H9 (cell line): ENCODE measurements around the gene FAAH. TPM values are rescaled to one million over a fixed set of nuclear protein-coding genes. Genes with fewer than 3 reads are reported as not detected.

ENCODE experiments used
- DNase-seq: peaks from one replicate; pipeline ENCODE4 v3.0.0-alpha.2; 2017
- H2AFZ ChIP-seq: one replicate; pipeline ENCODE4 v1.6.1; 2013; ENCODE audit warnings: mild to moderate bottlenecking, low read length, control low read depth, moderate library complexity
- H2AK5ac ChIP-seq: 2 replicates; pipeline ENCODE4 v1.6.1; 2013; ENCODE audit warnings: low read length, control low read depth, mixed read lengths; ENCODE audit not compliant: insufficient read length
- H2BK120ac ChIP-seq: one replicate; pipeline ENCODE4 v1.6.1; 2013; ENCODE audit warnings: low read depth, mild to moderate bottlenecking, low read length, control low read depth, inconsistent platforms; ENCODE audit not compliant: poor library complexity, severe bottlenecking
- H2BK12ac ChIP-seq: 2 replicates; pipeline ENCODE4 v1.6.1; 2013; ENCODE audit warnings: low read length, control low read depth, mixed read lengths, low read depth; ENCODE audit not compliant: insufficient read length
- H2BK15ac ChIP-seq: 2 replicates; pipeline ENCODE4 v1.6.1; 2013; ENCODE audit warnings: low read depth, low read length, control low read depth
- H2BK20ac ChIP-seq: one replicate; pipeline ENCODE4 v1.6.1; 2013; ENCODE audit warnings: low read depth, mild to moderate bottlenecking, low read length, control low read depth, inconsistent platforms; ENCODE audit not compliant: poor library complexity, severe bottlenecking
- H2BK5ac ChIP-seq: 2 replicates; pipeline ENCODE4 v1.6.1; 2013; ENCODE audit warnings: low read length, control low read depth, mixed read lengths; ENCODE audit not compliant: insufficient read length
- H3K14ac ChIP-seq: 2 replicates; pipeline ENCODE4 v1.6.1; 2013; ENCODE audit warnings: low read length, control low read depth; ENCODE audit not compliant: insufficient read depth
- H3K18ac ChIP-seq: 2 replicates; pipeline ENCODE4 v1.6.1; 2013; ENCODE audit warnings: low read depth, mild to moderate bottlenecking, mixed read lengths, low read length, control low read depth; ENCODE audit not compliant: insufficient read length
- H3K23ac ChIP-seq: 2 replicates; pipeline ENCODE4 v1.6.1; 2013; ENCODE audit warnings: low read length, control low read depth, mixed read lengths, low read depth; ENCODE audit not compliant: insufficient read length
- H3K23me2 ChIP-seq: 2 replicates; pipeline ENCODE4 v1.6.1; 2013; ENCODE audit warnings: low read depth, mild to moderate bottlenecking, mixed read lengths, low read length, control low read depth; ENCODE audit not compliant: insufficient read length, poor library complexity, severe bottlenecking
- H3K27ac ChIP-seq: 2 replicates; pipeline ENCODE4 v1.5.1; 2013; ENCODE audit warnings: low read length, control low read depth, mixed read lengths, low read depth; ENCODE audit not compliant: insufficient read length
- H3K27me3 ChIP-seq: 2 replicates; pipeline ENCODE4 v1.6.1; 2013; ENCODE audit warnings: low read length, control low read depth, inconsistent platforms; ENCODE audit not compliant: insufficient read depth
- H3K4ac ChIP-seq: 2 replicates; pipeline ENCODE4 v1.6.1; 2013; ENCODE audit warnings: low read depth, mild to moderate bottlenecking, control low read depth, inconsistent platforms, low read length, moderate library complexity
- H3K4me1 ChIP-seq: 2 replicates; pipeline ENCODE4 v1.6.1; 2013; ENCODE audit warnings: low read length, control low read depth, inconsistent platforms; ENCODE audit not compliant: insufficient read depth
- H3K4me2 ChIP-seq: 2 replicates; pipeline ENCODE4 v1.6.1; 2013; ENCODE audit warnings: low read length, control low read depth, mixed read lengths; ENCODE audit not compliant: insufficient read length, insufficient read depth
- H3K56ac ChIP-seq: 2 replicates; pipeline ENCODE4 v1.6.1; 2013; ENCODE audit warnings: low read depth, mild to moderate bottlenecking, mixed read lengths, low read length, control low read depth; ENCODE audit not compliant: insufficient read length
- H3K79me1 ChIP-seq: 2 replicates; pipeline ENCODE4 v1.6.1; 2013; ENCODE audit warnings: low read depth, mild to moderate bottlenecking, moderate library complexity, low read length, control low read depth, inconsistent platforms; ENCODE audit not compliant: insufficient read depth, poor library complexity, severe bottlenecking
- H3K79me2 ChIP-seq: 2 replicates; pipeline ENCODE4 v1.6.1; 2013; ENCODE audit warnings: low read length, control low read depth, inconsistent platforms; ENCODE audit not compliant: insufficient read depth
- H3K9ac ChIP-seq: 2 replicates; pipeline ENCODE4 v1.6.1; 2013; ENCODE audit warnings: low read length, control low read depth, mixed read lengths; ENCODE audit not compliant: insufficient read length; ENCODE audit errors: extremely low read depth
- H3K9me3 ChIP-seq: one replicate; pipeline ENCODE4 v1.6.1; 2013; ENCODE audit warnings: low read depth, low read length, inconsistent platforms; ENCODE audit not compliant: control insufficient read depth
- H3T11ph ChIP-seq: one replicate; pipeline ENCODE4 v1.6.1; 2013; ENCODE audit warnings: mild to moderate bottlenecking, low read length, control low read depth, inconsistent platforms
- H4K20me1 ChIP-seq: one replicate; pipeline ENCODE4 v1.6.1; 2013; ENCODE audit not compliant: control insufficient read depth, insufficient read length, insufficient read depth
- H4K5ac ChIP-seq: 2 replicates; pipeline ENCODE4 v1.6.1; 2013; ENCODE audit warnings: low read depth, mild to moderate bottlenecking, mixed read lengths, low read length, control low read depth; ENCODE audit not compliant: insufficient read length
- H4K8ac ChIP-seq: replicated peaks from 2 replicates; pipeline ENCODE4 v1.6.1; 2013; ENCODE audit warnings: low read length, control low read depth, mixed read lengths, low read depth; ENCODE audit not compliant: insufficient read length
- H4K91ac ChIP-seq: 2 replicates; pipeline ENCODE4 v1.6.1; 2013; ENCODE audit warnings: low read depth, mild to moderate bottlenecking, moderate library complexity, mixed read lengths, low read length, control low read depth; ENCODE audit not compliant: insufficient read length
- H3K27ac Mint-ChIP-seq, 3 experiments: 2 replicates in 2 of 3; 3 replicates in 1 of 3; pipeline ENCODE4 v1.8.0; 2020 to 2021; ENCODE audit warnings: mixed read lengths in 3 of 3, mild to moderate bottlenecking in 1 of 3, moderate library complexity in 1 of 3
- H3K27me3 Mint-ChIP-seq: 2 replicates; pipeline ENCODE4 v1.8.0; 2021; ENCODE audit warnings: low read depth, mild to moderate bottlenecking, moderate library complexity, mixed read lengths
- H3K36me3 Mint-ChIP-seq, 3 experiments: 2 replicates in 2 of 3; 3 replicates in 1 of 3; pipeline ENCODE4 v1.8.0; 2020 to 2021; ENCODE audit warnings: low read depth in 3 of 3, mixed read lengths in 3 of 3; ENCODE audit not compliant: insufficient read depth in 1 of 3
- H3K4me1 Mint-ChIP-seq, 2 experiments: 2 replicates each; pipeline ENCODE4 v1.8.0; 2020; ENCODE audit warnings: mixed read lengths in 2 of 2
- H3K4me3 Mint-ChIP-seq, 2 experiments: 2 replicates in 1 of 2; 3 replicates in 1 of 2; pipeline ENCODE4 v1.8.0; 2020 to 2021; ENCODE audit warnings: mild to moderate bottlenecking in 2 of 2, mixed read lengths in 2 of 2, moderate library complexity in 1 of 2
- H3K9me3 Mint-ChIP-seq, 2 experiments: 2 replicates in 1 of 2; 3 replicates in 1 of 2; pipeline ENCODE4 v1.8.0; 2020; ENCODE audit warnings: mild to moderate bottlenecking in 2 of 2, mixed read lengths in 2 of 2, moderate library complexity in 1 of 2
- WGBS: extraction: QIAGEN DNeasy Blood & Tissue Kit; methylation state at CpG from one replicate; pipeline ENCODE4 v1.1.7; 2013; ENCODE audit warnings: missing lambda C conversion rate, low lambda C conversion rate, mixed read lengths; ENCODE audit not compliant: insufficient read length; ENCODE audit errors: extremely low coverage; 5-methylcytosine and 5-hydroxymethylcytosine counted together
- total RNA-seq: library from RNA; stranded (reverse); gene quantifications from 2 replicates; pipeline ENCODE4 v1.2.1, GENCODE V29; 2021
- TF ChIP-seq, protein P1 (sequence below): fragments of 200-600 bp; sonication (generic); conservative IDR thresholded peaks from 3 replicates; pipeline ENCODE4 v1.8.0; 2021; ENCODE audit warnings: antibody characterized with exemption, mild to moderate bottlenecking

The FAAH gene
- total RNA-seq, 1 experiment from 2014 or later = 18.9 TPM

DNA sequence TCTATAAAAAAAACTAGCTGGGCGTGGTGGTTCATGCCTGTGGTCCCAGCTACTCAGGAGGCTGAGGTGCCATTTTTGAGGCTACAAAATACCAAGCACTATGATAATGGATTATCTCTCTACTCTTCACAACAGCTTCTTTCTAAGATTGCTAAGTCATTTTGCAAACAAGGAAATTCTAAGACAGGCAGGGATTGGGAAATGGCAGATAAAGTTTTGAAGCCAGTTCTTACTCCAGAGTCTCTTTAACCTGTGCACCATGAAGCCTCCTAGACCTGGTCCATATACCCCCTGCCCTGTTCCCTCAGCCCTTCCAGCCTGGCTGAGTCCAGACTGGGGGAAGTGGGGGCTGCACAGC is 56.0 kb downstream of the FAAH start:
- Mint-ChIP-seq H3K27me3 (peaks cover 98% of the 10 kb centered on the region), H3K4me3 (no peak overlapping the region), H3K27ac (no peak overlapping the region), H3K4me1 (peaks cover 49 to 70% of the 10 kb centered on the region in 2 experiments), H3K36me3 (no peaks in the 10 kb centered on the region; a peak in 1 of 7 replicates), H3K9me3 (no peaks in the 10 kb centered on the region; a peak in 2 of 5 replicates)
- no peak overlapping the region for H3K14ac ChIP-seq
- H2BK20ac ChIP-seq = no peak overlapping the region
- no peak overlapping the region for H3K18ac ChIP-seq
- no peak overlapping the region for H3K4me2 ChIP-seq
- no peak overlapping the region for H3T11ph ChIP-seq
- TF ChIP-seq, protein P1, sequence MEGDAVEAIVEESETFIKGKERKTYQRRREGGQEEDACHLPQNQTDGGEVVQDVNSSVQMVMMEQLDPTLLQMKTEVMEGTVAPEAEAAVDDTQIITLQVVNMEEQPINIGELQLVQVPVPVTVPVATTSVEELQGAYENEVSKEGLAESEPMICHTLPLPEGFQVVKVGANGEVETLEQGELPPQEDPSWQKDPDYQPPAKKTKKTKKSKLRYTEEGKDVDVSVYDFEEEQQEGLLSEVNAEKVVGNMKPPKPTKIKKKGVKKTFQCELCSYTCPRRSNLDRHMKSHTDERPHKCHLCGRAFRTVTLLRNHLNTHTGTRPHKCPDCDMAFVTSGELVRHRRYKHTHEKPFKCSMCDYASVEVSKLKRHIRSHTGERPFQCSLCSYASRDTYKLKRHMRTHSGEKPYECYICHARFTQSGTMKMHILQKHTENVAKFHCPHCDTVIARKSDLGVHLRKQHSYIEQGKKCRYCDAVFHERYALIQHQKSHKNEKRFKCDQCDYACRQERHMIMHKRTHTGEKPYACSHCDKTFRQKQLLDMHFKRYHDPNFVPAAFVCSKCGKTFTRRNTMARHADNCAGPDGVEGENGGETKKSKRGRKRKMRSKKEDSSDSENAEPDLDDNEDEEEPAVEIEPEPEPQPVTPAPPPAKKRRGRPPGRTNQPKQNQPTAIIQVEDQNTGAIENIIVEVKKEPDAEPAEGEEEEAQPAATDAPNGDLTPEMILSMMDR = no peak
- H2AFZ ChIP-seq = no peak overlapping the region
- WGBS = no CpG with 5 or more reads among the region's 1 CpG
- no peaks in the 10 kb centered on the region for H3K79me1 ChIP-seq
- DNase-seq = no peak
- H2AK5ac ChIP-seq = no peak overlapping the region
- no peak overlapping the region for H3K4ac ChIP-seq
- H4K5ac ChIP-seq = no peak overlapping the region
- peaks cover 16% of the 10 kb centered on the region; the same call in 1 of the 2 replicates for H3K4me1 ChIP-seq
- H3K23ac ChIP-seq = no peak overlapping the region
- H3K27ac ChIP-seq = no peak overlapping the region
- no peak overlapping the region for H3K9ac ChIP-seq
- H2BK120ac ChIP-seq = no peak overlapping the region
- H2BK15ac ChIP-seq = no peak overlapping the region
- H3K9me3 ChIP-seq = no peaks in the 10 kb centered on the region
- peaks cover 12% of the 10 kb centered on the region for H3K23me2 ChIP-seq
- H3K79me2 ChIP-seq = no peaks in the 10 kb centered on the region
- peaks cover 48% of the 10 kb centered on the region for H3K27me3 ChIP-seq
- no peak overlapping the region for H2BK12ac ChIP-seq
- H4K20me1 ChIP-seq = no peaks in the 10 kb centered on the region
- H4K91ac ChIP-seq = no peak overlapping the region
- no peak overlapping the region for H4K8ac ChIP-seq
- H3K56ac ChIP-seq = no peak overlapping the region
- H2BK5ac ChIP-seq = no peak overlapping the region
